AG04450 (cell line): ENCODE results near the gene SMIM35. TPM values are rescaled to one million over a fixed set of nuclear protein-coding genes. Genes with fewer than 3 reads are reported as not detected.

Experiments used
- CTCF ChIA-PET: fragments of 300-600, 350-600 bp; formaldehyde crosslinking; extraction: SDS; loops from one replicate; lab custom pipeline; 2022; ENCODE audit warnings: antibody characterized with exemption, inconsistent platforms; lab: Charles Lee
- POLR2A ChIA-PET: fragments of 350-600 bp; formaldehyde crosslinking; extraction: SDS; loops from one replicate; lab custom pipeline; 2021; ENCODE audit warnings: antibody characterized with exemption, inconsistent platforms; lab: Yijun Ruan, JAX
- DNase-seq: peaks from one replicate; pipeline ENCODE4 v3.0.0-alpha.2; 2011; ENCODE audit warnings: low read depth, low spot score
- H3K27ac ChIP-seq: one replicate; pipeline ENCODE4 v1.5.1; 2012; ENCODE audit warnings: low read depth, low read length, control low read depth
- H3K27me3 ChIP-seq: one replicate; pipeline ENCODE4 v1.6.0; 2012; ENCODE audit warnings: low read length; ENCODE audit not compliant: control insufficient read depth, insufficient read depth
- H3K4me3 ChIP-seq: 2 replicates; pipeline ENCODE4 v1.5.1; 2011; ENCODE audit warnings: mild to moderate bottlenecking, low read depth, low read length, control low read depth
- H3K9me3 ChIP-seq: 2 replicates; pipeline ENCODE4 v1.5.1; 2012; ENCODE audit warnings: low read length; ENCODE audit not compliant: control insufficient read depth, insufficient read depth
- CTCF ChIP-seq: IDR thresholded peaks from 2 replicates; pipeline ENCODE4 v1.5.1; 2011; ENCODE audit warnings: low read depth, low read length, control low read depth, inconsistent platforms
- polyA plus RNA-seq: library from polyadenylated mRNA; depleted of rRNA; stranded (reverse); fragments of >200 nt; gene quantifications from 2 replicates; pipeline ENCODE4 v1.2.3, GENCODE V29; 2011

SMIM35 gene
- polyA plus RNA-seq, 1 experiment = not detected

GRCh38 chr11:117973503-117973860 is 113.3 kb downstream of the SMIM35 start:
- CTCF ChIA-PET = no interaction called here
- POLR2A ChIA-PET = no interaction called here

GRCh38 chr11:117972629-117973502 is 113.9 kb downstream of the SMIM35 start:
- DNase-seq = no peak
- ChIA-PET POLR2A (no interaction called here), CTCF (no interaction called here)
- H3K27me3 ChIP-seq = peaks cover 3% of the 10 kb centered on the region
- H3K27ac ChIP-seq = no peak overlapping the region
- H3K9me3 ChIP-seq = no peaks in the 10 kb centered on the region
- H3K4me3 ChIP-seq = no peak overlapping the region
- no peak for TF ChIP-seq CTCF

More at GRCh38 chr11:117973503-117973860, 113.3 kb downstream of the SMIM35 start:
- DNase-seq = no peak
- Histone ChIP-seq H3K4me3 (no peak overlapping the region), H3K27me3 (peaks cover 3% of the 10 kb centered on the region), H3K27ac (no peak overlapping the region), H3K9me3 (no peaks in the 10 kb centered on the region)
- no peak for TF ChIP-seq CTCF

GRCh38 chr11:117972044-117972443 is 114.7 kb downstream of the SMIM35 start:
- CTCF ChIA-PET = interaction anchor here (1.5 kb wide), 1 partner anchor 25 kb away, joined by 4 read pairs; no protein-coding TSS in a partner anchor
- POLR2A ChIA-PET = no interaction called here
- no peak overlapping the region for H3K27ac ChIP-seq
- no peak for DNase-seq
- H3K4me3 ChIP-seq = no peak overlapping the region
- peaks cover 3% of the 10 kb centered on the region for H3K27me3 ChIP-seq
- TF ChIP-seq CTCF = no peak
- H3K9me3 ChIP-seq = no peaks in the 10 kb centered on the region

- Histone ChIP-seq H3K4me3 (no peak overlapping the region), H3K9me3 (no peaks in the 10 kb centered on the region), H3K27me3 (peaks cover 3% of the 10 kb centered on the region), H3K27ac (no peak overlapping the region)
- ChIA-PET CTCF (no interaction called here), POLR2A (no interaction called here)
- no peak for DNase-seq
- no peak for TF ChIP-seq CTCF
These were observed 116.3 kb downstream of the SMIM35 start for GRCh38 chr11:117970400-117971024.
